ENCODE results near the gene ABHD17C. TPM values are rescaled to one million over a fixed set of nuclear protein-coding genes. Genes with fewer than 3 reads are reported as not detected.

ABHD17C gene
- polyA plus RNA-seq, 1 donor (not counting 4 experiments of a cell fraction or from before 2014, with no cell fraction given), result 23.3 TPM

- Histone ChIP-seq H3K9me1 (ENCODE audit: control insufficient read depth, extremely low read depth, insufficient read depth, low read length) (no peaks in the 10 kb centered on the region), H3K36me3 (ENCODE audit: control insufficient read depth in 2 of 2, extremely low read depth in 1 of 2, insufficient read depth in 2 of 2, low read length in 2 of 2) (peaks cover 0 to 6% of the 10 kb centered on the region in 2 experiments), H3K9me3 (ENCODE audit: control insufficient read depth, low read depth, low read length) (no peaks in the 10 kb centered on the region), H3K79me2 (ENCODE audit: control insufficient read depth, insufficient read depth, low read length) (peaks cover 49% of the 10 kb centered on the region), H3K4me1 (ENCODE audit: control insufficient read depth, extremely low read depth, insufficient read depth, low read length) (no peaks in the 10 kb centered on the region), H3K27ac (ENCODE audit: control insufficient read depth, insufficient read depth, low read length) (no peak overlapping the region), H3K27me3 (ENCODE audit: control insufficient read depth, extremely low read depth, insufficient read depth, low read length) (no peaks in the 10 kb centered on the region), H3K9ac (ENCODE audit: control insufficient read depth, extremely low read depth, insufficient read depth, low read length) (no peak overlapping the region), H4K20me1 (ENCODE audit: control insufficient read depth, extremely low read depth, insufficient read depth, low read length) (no peaks in the 10 kb centered on the region), H3K4me3 (ENCODE audit: control insufficient read depth in 2 of 3, extremely low read depth in 1 of 3, insufficient read depth in 2 of 3, low read depth in 1 of 3, low read length in 3 of 3) (no peak overlapping the region), H2AFZ (ENCODE audit: control insufficient read depth, low read length) (no peak overlapping the region), H3K4me2 (ENCODE audit: control insufficient read depth, extremely low read depth, insufficient read depth, low read depth, low read length) (no peak overlapping the region)
- TF ChIP-seq CTCF (optimal IDR thresholded peaks at IDR 0.05 in 1 of 3, IDR thresholded peaks at IDR 0.05 in 1 of 3, conservative IDR thresholded peaks at IDR 0.05 in 1 of 3; ENCODE audit: extremely low read depth in 1 of 3, insufficient read depth in 2 of 3, low read length in 3 of 3), result no peak
- no peak for TF ChIP-seq EZH2 (IDR thresholded peaks at IDR 0.05; ENCODE audit: low read length)
- no peak for FAIRE-seq
- no peak for DNase-seq (ENCODE audit: low read depth, low spot score)
- dilution Hi-C loops (cut with MboI; ENCODE audit: extremely low pct_ligation_motif_present, low sequenced_read_pairs), result no loop called here
These were observed 41.5 kb downstream of the ABHD17C start for GRCh38 chr15:80736560-80736959.

GRCh38 chr15:80739919-80740318, 44.8 kb downstream of the ABHD17C start:
- DNase-seq (ENCODE audit: low read depth, low spot score), result no peak
- H3K27ac ChIP-seq (ENCODE audit: control insufficient read depth, insufficient read depth, low read length), result no peak overlapping the region
- no peak overlapping the region for H2AFZ ChIP-seq (ENCODE audit: control insufficient read depth, low read length)
- no peaks in the 10 kb centered on the region for H3K9me3 ChIP-seq (ENCODE audit: control insufficient read depth, low read depth, low read length)
- dilution Hi-C loops (cut with MboI; ENCODE audit: extremely low pct_ligation_motif_present, low sequenced_read_pairs), result no loop called here
- H3K9me1 ChIP-seq (ENCODE audit: control insufficient read depth, extremely low read depth, insufficient read depth, low read length), result peaks cover 3% of the 10 kb centered on the region
- no peaks in the 10 kb centered on the region for H3K4me1 ChIP-seq (ENCODE audit: control insufficient read depth, extremely low read depth, insufficient read depth, low read length)
- H3K9ac ChIP-seq (ENCODE audit: control insufficient read depth, extremely low read depth, insufficient read depth, low read length), result no peak overlapping the region
- FAIRE-seq, result no peak
- no peaks in the 10 kb centered on the region for H3K27me3 ChIP-seq (ENCODE audit: control insufficient read depth, extremely low read depth, insufficient read depth, low read length)
- H3K4me3 ChIP-seq (ENCODE audit: control insufficient read depth in 2 of 3, extremely low read depth in 1 of 3, insufficient read depth in 2 of 3, low read depth in 1 of 3, low read length in 3 of 3), result no peak overlapping the region
- H3K4me2 ChIP-seq (ENCODE audit: control insufficient read depth, extremely low read depth, insufficient read depth, low read depth, low read length), result no peak overlapping the region
- TF ChIP-seq EZH2 (IDR thresholded peaks at IDR 0.05; ENCODE audit: low read length) (no peak), CTCF (optimal IDR thresholded peaks at IDR 0.05 in 1 of 3, IDR thresholded peaks at IDR 0.05 in 1 of 3, conservative IDR thresholded peaks at IDR 0.05 in 1 of 3; ENCODE audit: extremely low read depth in 1 of 3, insufficient read depth in 2 of 3, low read length in 3 of 3) (no peak)
- H3K79me2 ChIP-seq (ENCODE audit: control insufficient read depth, insufficient read depth, low read length), result peaks cover 49% of the 10 kb centered on the region
- peaks cover 0 to 5% of the 10 kb centered on the region in 2 experiments for H3K36me3 ChIP-seq (ENCODE audit: control insufficient read depth in 2 of 2, extremely low read depth in 1 of 2, insufficient read depth in 2 of 2, low read length in 2 of 2)
- no peaks in the 10 kb centered on the region for H4K20me1 ChIP-seq (ENCODE audit: control insufficient read depth, extremely low read depth, insufficient read depth, low read length)

All from keratinocyte (primary cell).